Cerebellar nuclear complex (tissue), 1 donor: Measurements from ENCODE around the gene PCCA.
A peak's percentile ranks its signal among the peaks of the same experiment; 100 is the strongest.
"Not testable (repeated sequence)": the region's sequence is repeated elsewhere in the genome, so short reads cannot be mapped to it uniquely, and the experiment has no call there.

Experiments
- DNase-seq, 2 experiments: peaks; one replicate each; lab custom pipeline; 2025; lab: John Stamatoyannopoulos, UW

Gene PCCA

DNA sequence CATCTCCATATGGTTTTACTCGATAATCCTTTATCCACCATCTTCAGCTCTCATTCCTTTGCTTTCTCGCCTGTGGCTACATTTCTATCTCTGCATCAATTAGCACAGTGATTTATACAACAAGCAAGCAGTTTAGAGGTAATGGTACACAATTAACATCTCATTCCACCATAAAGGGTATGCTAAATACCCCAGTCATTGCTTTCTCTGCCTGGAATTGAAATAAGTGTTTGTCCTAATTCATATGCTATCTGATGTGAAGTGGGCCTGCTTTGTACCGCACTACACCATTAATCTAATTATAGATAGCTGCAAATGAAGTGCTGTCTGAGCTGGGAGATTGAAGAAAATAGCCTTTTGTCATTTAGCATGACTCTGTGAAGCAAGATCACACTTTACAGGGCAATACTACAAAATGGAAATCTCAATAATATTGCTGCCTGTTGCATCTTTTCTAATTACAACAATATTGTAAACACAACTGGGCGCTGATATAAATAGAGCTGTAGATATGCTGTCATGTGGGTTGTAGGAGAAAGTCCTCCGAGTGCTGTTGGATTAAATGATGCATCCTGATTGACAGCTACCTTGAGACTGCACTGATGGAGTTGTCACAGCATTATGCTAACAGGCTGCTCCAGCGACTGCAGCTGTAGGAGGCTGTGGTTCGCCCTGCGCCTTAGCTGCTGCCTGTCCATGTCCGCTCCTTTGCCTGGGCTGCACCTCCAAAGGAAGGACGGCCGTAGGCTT lies 421.5 kb downstream of the PCCA start:
- DNase-seq = no peak

DNA sequence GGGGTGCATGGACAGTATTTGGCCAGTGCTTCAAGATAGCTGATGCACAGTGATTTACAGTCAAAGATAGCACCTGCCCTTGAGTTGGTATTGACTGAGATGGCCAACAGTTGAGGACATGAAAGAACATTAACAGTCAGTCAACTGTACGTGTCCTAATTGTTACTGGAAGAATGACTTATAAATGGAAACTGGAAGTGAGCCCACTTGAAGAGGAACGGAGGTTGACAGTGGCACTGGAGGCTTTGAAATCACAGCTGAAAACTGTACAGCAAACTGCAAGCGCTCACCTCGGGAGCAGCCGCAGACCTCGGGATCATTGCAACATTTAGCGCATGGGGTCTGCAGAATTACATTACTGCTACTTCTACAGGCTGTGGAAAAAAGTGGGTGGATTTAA lies 422.6 kb downstream of the PCCA start:
- DNase-seq = no peak

DNA sequence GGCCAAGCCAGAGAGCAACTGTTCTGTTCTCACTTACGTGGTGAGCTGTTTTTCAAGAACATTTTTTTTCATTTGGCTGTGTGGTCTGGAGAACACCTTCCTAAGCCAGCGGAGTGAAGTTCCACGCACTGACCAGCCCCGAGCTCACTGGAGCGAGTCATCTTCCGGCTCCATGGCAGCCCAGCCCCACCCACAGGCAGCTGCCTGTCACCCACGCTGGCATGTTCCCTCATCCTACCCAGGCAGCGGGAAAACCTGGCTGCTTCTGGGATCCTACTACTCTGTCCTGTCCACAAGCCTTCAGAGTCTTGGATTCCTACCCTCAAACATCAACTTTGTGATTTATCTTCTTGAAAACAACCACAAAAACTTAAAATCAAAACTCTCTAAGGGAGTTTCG lies 423.5 kb downstream of the PCCA start:
- no peak for DNase-seq

DNA sequence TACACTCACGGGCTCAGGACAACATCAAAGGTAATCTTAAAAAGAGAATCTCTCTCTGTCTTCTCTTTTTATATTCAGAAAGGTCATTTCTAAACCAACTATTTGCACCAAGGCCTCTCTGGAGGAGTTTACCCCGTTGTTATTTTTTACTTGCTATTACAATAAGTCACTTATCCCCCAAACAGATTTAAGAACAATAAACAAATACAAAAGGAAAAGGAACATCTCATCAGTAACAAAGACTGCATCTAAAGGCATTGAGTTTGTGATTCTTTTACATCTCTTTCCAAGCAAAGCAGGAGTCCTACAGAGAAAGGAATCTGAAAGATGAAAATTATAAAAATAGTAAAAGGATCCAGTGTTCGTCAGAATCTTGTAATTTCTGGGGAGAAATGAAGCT lies 424.3 kb downstream of the PCCA start:
- no peak for DNase-seq

DNA sequence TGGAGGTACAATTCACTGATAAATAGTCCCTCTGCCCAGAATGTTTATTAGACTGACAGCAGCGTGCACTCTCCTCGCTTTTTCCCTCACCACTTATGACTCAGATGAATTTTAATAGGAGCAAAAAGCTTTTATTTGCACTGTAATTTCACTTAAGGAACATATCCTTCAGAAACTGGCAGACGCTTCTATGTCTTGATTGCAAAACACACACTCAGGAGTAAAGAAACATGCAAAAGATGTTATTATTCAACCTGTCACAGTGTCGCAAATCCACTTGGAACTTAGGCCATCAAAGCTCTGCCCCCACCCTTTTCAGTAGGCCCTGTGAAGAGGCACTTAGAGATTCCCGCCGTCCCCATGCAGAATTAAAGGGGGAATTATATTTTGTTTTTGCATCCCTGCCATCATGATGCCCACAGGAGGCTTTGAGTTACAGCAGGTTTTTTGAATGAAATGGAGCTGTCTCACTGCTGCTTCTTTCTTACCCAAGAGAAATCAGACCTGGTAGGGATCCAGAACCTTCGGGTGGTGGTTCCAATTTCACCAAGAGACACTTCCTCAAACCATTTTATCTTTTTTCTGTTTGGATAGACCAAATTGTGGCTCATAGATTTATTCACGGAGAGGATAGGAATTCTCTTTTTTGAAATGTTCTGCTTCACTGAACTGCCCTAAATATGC lies 425.2 kb downstream of the PCCA start:
- no peak for DNase-seq

DNA sequence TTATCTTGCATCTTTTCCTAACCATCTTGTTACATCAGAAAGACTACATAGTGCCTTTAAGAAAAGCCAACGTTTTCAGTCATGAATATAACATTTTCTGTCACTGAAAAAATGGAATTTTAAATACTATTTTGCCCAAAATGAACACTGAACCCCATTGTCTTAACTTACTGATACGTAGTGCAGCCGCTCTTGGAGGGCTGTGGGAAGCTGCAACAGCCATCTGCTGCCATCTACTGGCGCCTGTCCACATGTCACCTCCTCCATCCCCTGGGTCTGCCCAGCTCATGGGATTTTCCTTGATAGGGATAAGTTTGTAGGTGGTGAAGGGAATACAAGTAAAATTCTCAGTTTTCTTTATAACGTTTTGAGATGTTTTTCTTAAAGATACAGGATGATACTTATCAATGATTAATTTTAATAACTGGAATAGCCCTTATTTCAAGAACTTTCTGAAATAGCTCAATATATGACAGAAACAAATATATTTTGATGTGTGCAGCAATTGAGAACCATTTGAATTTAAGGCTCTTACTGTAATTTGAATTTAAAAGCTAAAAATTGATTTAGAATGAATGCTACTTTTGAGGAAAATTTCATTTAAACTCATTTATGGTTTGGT lies 426.0 kb downstream of the PCCA start:
- DNase-seq = peak; percentile 10 to 83

DNA sequence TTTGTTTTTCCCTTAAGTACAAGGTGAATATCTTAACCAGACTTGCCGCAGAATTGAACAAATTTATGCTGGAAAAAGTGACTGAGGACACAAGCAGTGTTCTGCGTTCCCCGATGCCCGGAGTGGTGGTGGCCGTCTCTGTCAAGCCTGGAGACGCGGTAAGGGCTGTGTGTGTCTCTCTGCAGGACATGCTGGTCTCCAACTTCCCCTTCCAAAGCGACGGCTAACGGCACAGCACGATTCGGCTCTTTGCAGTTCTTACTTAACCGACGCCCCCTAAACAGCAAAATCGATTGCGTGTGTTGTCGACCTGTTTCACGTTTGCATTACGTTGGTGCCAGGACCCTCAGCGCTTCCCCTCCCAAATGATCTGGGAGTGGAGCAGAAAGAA lies 426.5 kb downstream of the PCCA start:
- DNase-seq = no peak

DNA sequence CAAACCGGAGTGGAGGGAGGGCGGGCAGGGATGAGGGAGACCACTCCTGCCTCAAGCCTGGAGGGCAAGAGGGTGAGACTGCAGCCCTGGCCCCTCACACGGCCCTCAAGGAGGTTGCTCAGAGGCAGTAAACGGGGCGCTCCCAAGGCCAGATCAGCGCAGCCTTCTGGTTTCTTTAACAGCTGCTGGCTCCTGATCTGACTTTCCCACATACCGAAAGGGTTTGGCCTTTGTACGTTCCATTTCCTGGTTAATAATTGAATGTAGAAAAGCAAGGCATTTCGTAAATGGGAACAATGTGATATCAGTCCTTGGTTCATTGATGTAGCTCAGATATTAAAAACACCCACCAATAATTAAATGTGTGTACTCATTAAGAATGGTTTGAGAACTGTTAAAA lies 428.2 kb downstream of the PCCA start:
- DNase-seq = no peak

DNA sequence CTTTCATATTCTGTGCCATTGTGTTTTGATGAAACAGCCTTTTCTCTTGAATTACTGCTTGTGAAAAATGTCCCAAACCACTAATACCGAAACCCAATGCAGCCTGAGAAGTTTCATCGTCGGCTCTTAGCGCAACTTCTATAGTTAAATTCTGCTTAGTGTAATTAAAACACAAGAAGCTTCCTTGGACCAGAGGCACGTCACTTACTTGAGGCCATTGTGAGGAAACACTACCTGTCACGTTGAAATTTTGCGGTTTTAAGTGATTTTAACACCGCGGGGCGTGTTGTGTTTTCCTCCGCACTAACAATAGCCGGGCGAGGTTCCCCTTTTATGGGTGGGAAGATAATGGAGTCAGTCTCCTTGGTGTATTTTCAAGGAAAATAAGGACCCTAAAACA lies 428.8 kb downstream of the PCCA start:
- no peak for DNase-seq

DNA sequence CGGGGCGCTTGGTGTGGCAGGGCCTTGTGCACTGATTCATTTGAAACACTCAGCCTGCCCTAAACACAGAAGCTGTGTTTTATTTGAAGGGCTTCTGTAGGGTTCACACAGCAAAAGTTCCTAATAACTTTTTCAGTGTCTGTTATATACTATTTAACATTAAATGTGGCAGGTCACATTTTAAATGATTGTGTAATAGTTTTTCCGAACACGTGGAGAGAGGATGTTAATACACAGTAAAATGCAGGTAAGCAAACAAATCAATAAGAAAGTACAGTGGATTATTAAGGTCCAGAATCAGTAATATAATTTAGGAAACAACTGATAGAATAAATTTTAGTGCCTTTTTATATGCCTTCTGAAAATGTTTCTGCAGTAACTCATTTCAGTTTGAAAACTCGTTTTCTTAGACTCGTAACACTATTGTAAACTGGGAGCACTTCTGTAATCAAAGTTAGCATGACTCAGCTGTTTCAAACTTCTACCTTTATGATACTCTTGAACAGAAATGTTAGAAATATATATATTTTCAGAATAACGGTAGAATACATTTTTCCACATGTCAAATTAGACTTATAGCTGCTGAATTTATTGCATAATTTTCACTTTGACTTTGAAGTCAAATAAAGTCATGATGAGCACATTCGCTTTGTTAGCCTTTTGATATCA lies 429.6 kb downstream of the PCCA start:
- DNase-seq = no peak

DNA sequence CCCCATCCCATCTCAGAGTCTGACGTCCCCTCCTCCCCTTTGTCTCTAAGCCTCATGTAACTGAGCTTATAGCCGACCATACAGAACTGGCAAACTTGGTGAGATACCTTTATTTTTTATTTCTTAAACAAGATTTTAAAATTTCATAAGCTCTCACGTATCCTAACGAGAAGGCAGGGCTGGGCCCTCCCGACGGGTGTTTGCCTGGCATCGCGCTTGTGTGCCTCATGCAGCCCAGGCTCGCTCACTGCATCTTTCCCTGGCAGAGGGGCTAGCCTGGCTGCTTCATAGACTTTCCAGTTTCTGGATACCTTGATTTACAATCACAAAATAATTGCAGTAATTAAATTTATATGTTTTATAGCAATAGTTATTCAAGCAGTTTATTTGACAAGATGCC lies 430.7 kb downstream of the PCCA start:
- DNase-seq = no peak

DNA sequence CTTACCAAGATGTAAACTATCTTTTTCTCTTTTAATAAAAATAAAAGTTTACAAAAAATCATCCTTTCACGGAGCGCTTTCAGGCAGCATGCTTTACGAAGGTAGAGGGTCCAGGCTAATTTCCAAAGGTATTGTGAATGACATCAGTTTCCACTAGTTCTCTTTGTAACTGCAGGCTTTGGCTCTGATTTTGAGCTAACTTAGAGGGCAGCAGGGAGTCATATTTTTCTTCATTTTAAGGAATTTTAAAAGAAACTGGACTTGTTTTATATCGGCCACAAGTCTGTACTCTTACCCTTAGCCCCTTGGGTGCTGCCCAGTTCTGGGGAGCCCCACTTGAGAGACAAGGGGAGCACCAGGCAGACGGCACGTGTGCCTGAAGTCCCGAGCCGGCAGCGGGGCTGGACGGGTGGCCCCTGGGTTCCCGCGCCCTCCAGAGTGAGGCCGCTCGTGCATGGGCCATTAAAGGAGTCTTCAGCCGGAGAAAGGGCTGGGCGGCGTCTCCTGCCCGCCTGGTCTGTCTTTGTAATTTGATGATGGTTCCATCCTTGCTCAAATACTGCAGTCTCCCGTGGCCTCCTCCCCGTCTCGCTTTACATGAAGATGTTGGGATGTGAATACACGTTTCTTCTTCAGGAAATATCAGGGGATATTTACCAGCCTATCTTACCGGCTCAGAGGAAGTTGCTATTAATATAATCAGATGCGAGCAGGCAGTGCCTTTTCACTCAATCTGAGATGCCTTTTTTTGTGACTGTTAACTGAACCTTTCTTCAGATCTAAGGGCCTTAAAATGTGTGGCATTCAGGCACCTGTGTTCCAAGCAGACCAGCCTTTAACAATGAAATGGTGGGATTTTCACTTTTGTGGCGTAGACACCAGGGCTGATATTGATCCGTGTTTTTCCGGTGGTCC lies 432.3 kb downstream of the PCCA start:
- DNase-seq = no peak

DNA sequence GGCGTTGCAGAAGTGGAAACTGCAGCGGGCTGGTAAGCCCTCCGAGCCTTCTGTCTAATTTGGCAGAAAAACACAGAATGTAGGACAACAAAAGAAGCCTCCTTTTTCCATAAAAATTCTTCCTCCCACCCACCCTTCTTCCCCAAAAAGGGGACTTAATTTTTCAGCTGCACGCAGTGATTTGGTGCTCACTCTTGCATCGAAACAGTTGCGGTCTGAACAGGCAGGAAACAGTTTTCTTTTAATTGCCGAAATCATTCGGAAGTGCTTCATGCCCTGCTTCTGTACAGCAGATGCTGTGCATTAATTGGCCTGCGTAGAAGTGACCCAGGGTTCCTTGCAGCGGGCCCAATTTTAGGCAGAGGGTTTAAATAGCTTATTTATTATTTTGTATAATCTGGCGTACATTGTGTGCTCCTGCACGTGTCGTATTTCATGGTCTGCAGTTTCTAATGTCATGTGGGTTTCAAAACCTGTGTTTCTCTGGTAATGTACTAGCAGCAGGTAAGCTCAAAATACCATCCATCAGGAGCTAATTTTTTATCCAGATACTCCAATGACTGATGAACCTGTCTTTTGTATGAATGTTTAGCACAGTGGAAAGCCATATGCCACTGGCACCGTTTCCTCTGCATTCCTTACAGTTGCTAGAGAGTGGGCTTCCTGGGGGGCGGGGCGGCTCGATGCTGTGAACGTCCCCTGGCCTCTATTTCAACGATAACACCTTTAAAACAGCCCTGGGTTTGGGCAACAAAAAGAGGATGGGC lies 433.1 kb downstream of the PCCA start:
- peak; percentile 23 to 55 for DNase-seq

DNA sequence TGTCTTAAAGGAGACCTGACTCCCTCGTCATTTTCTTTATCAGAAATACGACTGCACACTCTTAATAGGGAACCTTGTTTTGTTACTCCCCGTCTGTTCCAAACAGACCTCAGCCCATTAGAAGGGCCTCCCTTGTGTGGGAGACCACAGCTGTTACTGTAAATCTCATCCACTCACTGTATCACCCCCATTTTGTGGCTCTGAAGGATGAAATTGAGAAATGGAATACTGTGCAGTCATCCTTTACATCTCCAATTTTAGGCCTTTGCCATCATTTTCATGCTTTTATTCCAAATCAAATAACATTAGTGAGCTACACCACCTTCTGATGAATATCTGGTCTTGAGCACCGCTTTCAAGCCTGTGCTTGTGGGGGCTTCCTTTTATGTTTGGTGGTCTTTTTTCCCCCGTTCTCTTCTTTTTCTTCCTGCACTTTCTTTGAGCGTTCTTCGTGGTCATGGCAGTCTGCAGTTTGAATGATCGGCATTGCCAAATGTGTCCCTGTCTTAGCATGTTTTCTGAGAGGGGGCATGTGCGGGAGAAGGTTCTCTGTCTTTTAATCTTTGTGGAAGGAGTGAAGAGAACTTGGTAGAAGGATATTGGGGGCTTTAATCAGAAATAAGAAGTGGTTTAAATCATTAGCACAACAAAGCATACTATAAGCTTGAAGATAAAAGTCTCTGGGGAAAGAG lies 433.9 kb downstream of the PCCA start:
- DNase-seq = no peak

DNA sequence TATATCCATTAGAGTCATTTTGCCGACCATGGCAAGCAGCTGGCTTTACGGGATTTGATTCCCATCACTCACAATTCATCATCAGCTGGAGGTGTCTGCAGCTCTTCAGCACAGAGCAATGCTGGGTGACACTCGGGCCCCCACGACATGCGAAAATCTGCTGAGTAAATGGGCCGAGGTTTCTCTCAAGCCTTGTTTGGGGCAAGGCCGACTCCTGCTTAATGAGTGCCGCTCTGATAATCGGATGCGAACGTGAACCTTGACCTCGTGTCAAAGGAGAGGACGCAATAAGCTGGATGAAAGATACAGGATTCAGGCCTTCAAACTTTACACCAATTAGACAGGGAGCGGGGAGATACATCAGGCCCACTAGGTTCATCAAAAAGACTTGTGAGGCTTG lies 434.5 kb downstream of the PCCA start:
- DNase-seq = no peak

DNA sequence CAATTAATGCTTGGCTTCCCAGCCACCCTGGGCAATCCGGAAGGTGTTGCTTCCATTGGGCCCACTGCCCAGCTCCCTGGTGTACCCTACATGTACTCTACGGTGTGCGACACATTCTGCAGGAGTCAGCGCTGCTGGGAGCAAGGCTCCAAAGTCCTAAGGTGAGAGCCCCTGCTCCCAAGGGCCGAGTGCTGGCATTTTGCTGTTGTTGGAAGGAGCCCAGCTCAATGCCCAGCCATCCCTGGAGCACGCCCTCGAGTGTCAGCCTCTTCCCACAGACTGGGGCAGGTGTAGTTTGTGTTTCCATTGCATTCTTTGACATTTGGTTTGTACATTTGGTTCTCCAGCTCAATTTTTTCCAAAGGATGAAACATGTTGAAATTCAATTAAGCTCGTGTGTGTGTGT lies 435.1 kb downstream of the PCCA start:
- no peak for DNase-seq

DNA sequence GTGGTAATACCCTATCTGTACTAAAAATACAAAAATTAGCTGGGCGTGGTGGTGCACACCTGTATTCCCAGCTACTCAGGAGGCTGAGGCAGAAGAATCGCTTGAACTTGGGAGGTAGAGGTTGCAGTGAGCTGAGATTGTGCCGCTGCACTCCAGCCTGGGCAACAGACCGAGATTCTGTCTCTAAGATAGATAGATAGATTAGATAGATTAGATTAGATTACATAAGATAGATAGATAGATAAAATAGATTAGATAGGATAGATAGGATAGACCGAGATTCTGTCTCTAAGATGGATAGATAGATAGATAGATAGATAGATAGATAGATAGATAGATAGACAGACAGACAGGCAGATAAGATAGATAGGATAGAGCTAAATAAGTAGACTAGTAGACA lies 435.8 kb downstream of the PCCA start:
- DNase-seq = not testable (repeated sequence)

DNA sequence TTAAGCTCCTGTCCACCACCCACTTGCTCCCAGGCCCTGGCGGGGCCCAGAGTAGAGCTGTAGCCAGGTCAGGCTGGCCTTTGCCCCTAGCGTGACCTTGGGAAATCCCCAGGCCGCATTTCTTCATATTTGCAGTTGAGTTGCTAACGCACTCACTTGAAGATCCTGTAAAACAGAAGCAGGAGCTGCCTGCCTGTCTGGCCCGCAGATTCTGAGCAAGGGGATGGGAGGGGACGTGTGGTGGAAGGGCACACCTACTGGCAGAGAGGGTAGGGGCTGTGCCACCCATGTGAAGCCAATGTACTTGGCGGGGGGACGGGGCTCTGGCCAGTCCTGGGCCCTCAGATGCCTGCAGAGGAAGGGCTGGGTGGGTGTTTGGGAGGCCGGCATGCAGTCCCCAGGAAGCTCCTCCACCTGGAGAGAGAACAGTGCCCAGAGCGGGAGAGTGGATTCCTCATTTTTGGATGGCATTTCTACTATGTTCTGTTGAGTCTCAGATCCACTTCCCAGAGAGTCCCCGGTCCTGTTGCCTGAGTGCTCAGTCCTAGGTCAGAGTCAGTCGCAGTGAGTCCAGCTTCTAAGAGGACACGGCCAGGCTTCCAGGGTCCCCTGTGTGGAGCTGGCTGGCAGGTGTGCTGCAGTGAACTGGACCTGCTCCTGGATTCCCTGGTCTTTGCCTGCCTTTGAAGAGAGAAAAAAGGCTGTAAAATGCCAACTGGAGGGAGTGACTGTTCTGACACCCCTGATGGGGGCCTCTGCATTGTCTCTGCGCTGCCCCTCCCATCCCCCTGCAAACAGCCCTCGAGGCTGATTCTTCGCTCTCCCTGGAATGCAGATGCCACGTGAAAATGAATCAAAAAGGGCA lies 436.8 kb downstream of the PCCA start:
- no peak for DNase-seq

DNA sequence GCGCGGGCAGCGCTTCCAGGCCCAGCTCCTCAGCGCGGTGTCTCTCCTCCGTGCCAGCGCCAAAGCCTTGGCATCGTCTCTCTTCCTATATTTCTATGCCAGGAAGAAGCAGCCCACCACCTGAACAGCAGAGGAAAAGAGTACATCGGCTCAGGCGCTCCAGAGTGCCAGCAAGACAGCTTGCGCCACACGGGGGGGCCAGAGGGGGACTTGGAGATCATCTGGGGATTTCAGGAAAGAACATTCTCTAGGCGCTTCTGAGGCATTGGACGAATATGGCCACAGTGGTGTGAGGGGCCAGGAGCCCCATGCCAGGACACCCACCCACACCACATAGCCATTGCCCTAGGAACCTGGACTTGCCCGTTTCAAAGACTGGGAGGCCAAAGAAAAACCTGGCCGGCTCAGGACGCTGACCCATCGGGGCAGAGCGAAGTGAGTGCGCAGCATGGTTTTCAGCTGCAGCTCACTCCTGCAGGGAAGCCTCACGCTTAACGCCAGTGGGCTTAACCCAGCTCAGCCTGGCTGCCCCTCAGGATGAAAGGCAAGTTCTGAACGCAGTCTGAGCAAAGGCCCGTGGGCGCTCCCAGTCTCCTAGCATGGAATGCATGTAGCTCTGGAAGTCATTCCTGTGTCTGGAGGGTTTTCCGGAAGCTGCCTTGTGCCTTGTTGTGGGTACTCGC lies 437.6 kb downstream of the PCCA start:
- DNase-seq = peak in 1 of 2 experiments; percentile 55
